ENCODE measurements around the gene TMEM14C.

GRCh38 chr6:10747251-10747972, 24.5 kb downstream of the TMEM14C start, which contains the start of gene TMEM14B:
- TF ChIP-seq CTCF (IDR thresholded peaks at IDR 0.05), result no peak
- TF ChIP-seq POLR2A (IDR thresholded peaks at IDR 0.05), result peak; percentile 57

Data from breast epithelium (tissue), 3 donors.